HepG2 (cell line): ENCODE measurements around the gene THOC6. TPM values are rescaled to one million over a fixed set of nuclear protein-coding genes. Genes with fewer than 3 reads are reported as not detected.

Source experiments
- ATAC-seq: fragments of 200-7000 bp; cut with Tn5 transposase; 3 replicates; pipeline ENCODE4 v1.9.1; 2020; ENCODE audit warnings: mild to moderate bottlenecking, moderate library complexity
- BruUV-seq: library from RNA; stranded (reverse); fragments of 400-500 nt; replicated peaks from 2 replicates; lab custom pipeline; 2021; lab: Mats Ljungman, UMichigan
- CTCF ChIA-PET: fragments of 300-600 bp; formaldehyde crosslinking; extraction: SDS; loops from one replicate; lab custom pipeline; 2021; ENCODE audit warnings: low total read pairs, inconsistent platforms, low intra/inter-chr PET ratio; lab: Yijun Ruan, JAX
- POLR2A ChIA-PET: fragments of 350-600 bp; sonication (Branson Sonifier 250); formaldehyde crosslinking; loops from one replicate; lab custom pipeline; 2020; ENCODE audit warnings: antibody characterized with exemption, inconsistent platforms; lab: Yijun Ruan, JAX
- DNase-seq: peaks from one replicate; pipeline ENCODE4 v3.0.0-alpha.2; 2015; ENCODE audit warnings: low spot score
- FAIRE-seq: peaks from 3 replicates; lab custom pipeline; 2011; peaks lifted over from hg19 to GRCh38; lab: Jason Lieb, UNC
- H2AFZ ChIP-seq: one replicate; pipeline ENCODE4 v1.6.1; 2011; ENCODE audit warnings: low read length, inconsistent platforms
- H3K27ac ChIP-seq: fragments of 300-600 bp; 3 replicates; pipeline ENCODE4 v1.8.0; 2011; ENCODE audit warnings: mixed run types, mild to moderate bottlenecking, mixed read lengths, low read length, inconsistent platforms; ENCODE audit not compliant: insufficient read depth; ENCODE audit errors: extremely low read length
- H3K27me3 ChIP-seq, 2 experiments: fragments of 200-600 bp in 1 of 2; 2 replicates in 1 of 2; 3 replicates in 1 of 2; pipeline versions ENCODE4 v1.6.0 to v1.8.0; 2011; ENCODE audit warnings: low read length in 2 of 2, mild to moderate bottlenecking in 2 of 2, moderate library complexity in 2 of 2, inconsistent platforms in 1 of 2; ENCODE audit not compliant: insufficient read depth in 2 of 2, control insufficient read depth in 1 of 2
- H3K36me3 ChIP-seq, 2 experiments: fragments of 200-600 bp in 1 of 2; replicated peaks in 1 of 2; 2 replicates in 1 of 2; 3 replicates in 1 of 2; pipeline versions ENCODE4 v1.5.1 to v1.8.0; 2011; ENCODE audit warnings: low read length in 2 of 2, inconsistent platforms in 1 of 2; ENCODE audit not compliant: insufficient read depth in 2 of 2, control insufficient read depth in 1 of 2
- H3K4me1 ChIP-seq: 2 replicates; pipeline ENCODE4 v1.5.1; 2012; ENCODE audit warnings: low read length, inconsistent platforms; ENCODE audit not compliant: insufficient read depth
- H3K4me2 ChIP-seq: 2 replicates; pipeline ENCODE4 v1.6.0; 2011; ENCODE audit warnings: low read depth, low read length, inconsistent platforms
- H3K4me3 ChIP-seq, 3 experiments: fragments of 200-600 bp in 1 of 3; sonication (generic), shearing (Covaris generic) in 1 of 3; replicated peaks in 1 of 3; 2 replicates each; pipeline ENCODE4 v1.5.1; 2011 to 2016; ENCODE audit warnings: low read length in 3 of 3, inconsistent platforms in 2 of 3, low read depth in 2 of 3, mild to moderate bottlenecking in 2 of 3, control low read depth in 1 of 3, mixed read lengths in 1 of 3; ENCODE audit not compliant: insufficient read depth in 1 of 3
- H3K79me2 ChIP-seq: one replicate; pipeline ENCODE4 v1.6.1; 2011; ENCODE audit warnings: low read length, inconsistent platforms; ENCODE audit not compliant: insufficient read depth
- H3K9ac ChIP-seq: 2 replicates; pipeline ENCODE4 v1.6.0; 2011; ENCODE audit warnings: mild to moderate bottlenecking, low read depth, low read length, inconsistent platforms; ENCODE audit not compliant: insufficient read depth
- H3K9me3 ChIP-seq: 2 replicates; pipeline ENCODE4 v1.5.1; 2012; ENCODE audit warnings: mild to moderate bottlenecking, low read length
- H4K20me1 ChIP-seq: 2 replicates; pipeline ENCODE4 v1.6.0; 2011; ENCODE audit warnings: inconsistent platforms, mild to moderate bottlenecking, low read length, moderate library complexity; ENCODE audit not compliant: insufficient read depth
- AGO1 ChIP-seq: fragments of 200-400 bp; formaldehyde crosslinking; IDR thresholded peaks from 2 replicates; pipeline ENCODE4 v1.6.1; 2017; ENCODE audit warnings: mild to moderate bottlenecking, low read depth, low read length, moderate library complexity; ENCODE audit not compliant: poor library complexity, severe bottlenecking
- ARNT ChIP-seq: fragments of 450-650 bp; IDR thresholded peaks from 2 replicates; pipeline ENCODE4 v1.6.1; 2017
- E2F5 ChIP-seq: sonication (generic); formaldehyde crosslinking; conservative IDR thresholded peaks from 2 replicates; pipeline ENCODE4 v1.4.0; 2020; ENCODE audit warnings: missing genetic modification reagents
- ELF3 ChIP-seq: IDR thresholded peaks from 2 replicates; pipeline ENCODE4 v1.6.1; 2016; ENCODE audit warnings: missing genetic modification reagents, missing compliant biosample characterization
- JDP2 ChIP-seq: sonication (generic); formaldehyde crosslinking; IDR thresholded peaks from 2 replicates; pipeline ENCODE4 v1.8.1; 2022; ENCODE audit warnings: missing genetic modification reagents, borderline replicate concordance
- MLXIP ChIP-seq: sonication (generic); formaldehyde crosslinking; IDR thresholded peaks from 2 replicates; pipeline ENCODE4 v1.9.0; 2021; ENCODE audit warnings: missing genetic modification reagents, borderline replicate concordance
- PCBP1 ChIP-seq: fragments of 200-400 bp; formaldehyde crosslinking; IDR thresholded peaks from 2 replicates; pipeline ENCODE4 v1.6.1; 2017; ENCODE audit warnings: mild to moderate bottlenecking, low read depth, low read length, borderline replicate concordance
- PHF21A ChIP-seq: sonication (generic); formaldehyde crosslinking; IDR thresholded peaks from 2 replicates; pipeline ENCODE4 v1.5.0; 2020; ENCODE audit warnings: mild to moderate bottlenecking, missing genetic modification reagents
- SALL2 ChIP-seq: sonication (generic); formaldehyde crosslinking; IDR thresholded peaks from 2 replicates; pipeline ENCODE4 v1.8.1; 2023; ENCODE audit warnings: mild to moderate bottlenecking, missing genetic modification reagents, inconsistent platforms
- SATB2 ChIP-seq: sonication (generic); formaldehyde crosslinking; IDR thresholded peaks from 2 replicates; pipeline ENCODE4 v1.5.0; 2020; ENCODE audit warnings: missing genetic modification reagents
- SNRNP70 ChIP-seq: fragments of 200-400 bp; formaldehyde crosslinking; IDR thresholded peaks from 2 replicates; pipeline ENCODE4 v1.6.1; 2017; ENCODE audit warnings: mild to moderate bottlenecking, low read depth, low read length, moderate library complexity
- WIZ ChIP-seq: sonication (generic); formaldehyde crosslinking; IDR thresholded peaks from 2 replicates; pipeline ENCODE4 v1.5.1; 2020; ENCODE audit warnings: mild to moderate bottlenecking, missing genetic modification reagents
- ZBTB34 ChIP-seq: sonication (generic); formaldehyde crosslinking; IDR thresholded peaks from 2 replicates; pipeline ENCODE4 v1.8.0; 2022; ENCODE audit warnings: mild to moderate bottlenecking, missing genetic modification reagents
- ZNF101 ChIP-seq: sonication (generic); formaldehyde crosslinking; IDR thresholded peaks from 2 replicates; pipeline ENCODE4 v1.4.0; 2020; ENCODE audit warnings: mild to moderate bottlenecking, low read depth, missing genetic modification reagents, borderline replicate concordance
- ZNF124 ChIP-seq: sonication (generic); formaldehyde crosslinking; IDR thresholded peaks from 2 replicates; pipeline ENCODE4 v1.4.0; 2020; ENCODE audit warnings: missing genetic modification reagents
- ZNF607 ChIP-seq: sonication (generic); formaldehyde crosslinking; IDR thresholded peaks from 2 replicates; pipeline ENCODE4 v1.5.1; 2020; ENCODE audit warnings: missing genetic modification reagents, mild to moderate bottlenecking, borderline replicate concordance
- ZNF724P ChIP-seq: sonication (generic); formaldehyde crosslinking; IDR thresholded peaks from 2 replicates; pipeline ENCODE4 v1.8.0; 2022; ENCODE audit warnings: missing genetic modification reagents, borderline replicate concordance
- ZNF761 ChIP-seq: sonication (generic); formaldehyde crosslinking; conservative IDR thresholded peaks from 2 replicates; pipeline ENCODE4 v1.4.0; 2020; ENCODE audit warnings: mild to moderate bottlenecking, missing genetic modification reagents
- WGBS: methylation state at CpG from one replicate; pipeline ENCODE4 v1.1.6; 2017; ENCODE audit warnings: low lambda C conversion rate; 5-methylcytosine and 5-hydroxymethylcytosine counted together
- in situ Hi-C: cut with HindIII; loops from 2 replicates; pipeline ENCODE4 v1.10.0; 2017; ENCODE audit warnings: low pct_unique_long_range_greater_than_20kb; ENCODE audit not compliant: extremely low pct_ligation_motif_present
- intact Hi-C: fragments of 100-400 bp; cut with micrococcal nuclease; formaldehyde crosslinking; loops from one replicate; pipeline ENCODE4 v1.10.0; 2022; ENCODE audit not compliant: unreplicated experiment
- polyA plus RNA-seq, 8 experiments: library from polyadenylated mRNA; depleted of rRNA in 3 of 8; stranded (reverse) in 7 of 8; unstranded in 1 of 8; fragments of >200 nt; fragmentation: Illumina TruSeq in 4 of 8; extraction: Trizol in 4 of 8; gene quantifications; 2 replicates each; pipeline versions ENCODE4 v1.2.1 to v1.2.3, GENCODE V29; 2011 to 2016; ENCODE audit warnings: low read depth in 4 of 8, missing spikeins in 1 of 8, mixed read lengths in 1 of 8; ENCODE audit not compliant: insufficient read depth in 1 of 8
- total RNA-seq, 5 experiments: library from RNA; depleted of rRNA; stranded (reverse); fragments of >200 nt; fragmentation: Illumina TruSeq; extraction: Trizol; gene quantifications; 2 replicates each; pipeline ENCODE4 v1.2.3, GENCODE V29; 2016; ENCODE audit warnings: low read depth in 1 of 5

The THOC6 gene
- total and polyA plus RNA-seq, 2 of the 13 experiments (the other 11 are each of a cell fraction or from before 2014, with no cell fraction given), result 32.1 to 37.0 TPM

GRCh38 chr16:3000540-3000939 is 23.3 kb upstream of the THOC6 start:
- ATAC-seq, result no peak

GRCh38 chr16:3001316-3001715 is 22.5 kb upstream of the THOC6 start:
- BruUV-seq, result no TSS peak
- ATAC-seq, result no peak
- Histone ChIP-seq H3K27ac (no peak overlapping the region), H3K4me3 (no peak overlapping the region), H3K4me2 (no peak overlapping the region), H3K9ac (no peak overlapping the region), H3K4me1 (peaks cover 24% of the 10 kb centered on the region), H4K20me1 (no peaks in the 10 kb centered on the region), H2AFZ (no peak overlapping the region), H3K79me2 (no peaks in the 10 kb centered on the region), H3K9me3 (no peaks in the 10 kb centered on the region), H3K27me3 (no peaks in the 10 kb centered on the region), H3K36me3 (no peaks in the 10 kb centered on the region)
- in situ Hi-C loops, result no loop called here
- 87% methylated on average over 5 of the region's 12 CpGs for WGBS
- CTCF ChIA-PET, result interaction anchor here (2.0 kb wide), 1 partner anchor 28 kb away, joined by 5 read pairs; no protein-coding TSS in a partner anchor
- FAIRE-seq, result no peak
- intact Hi-C loops, result no loop called here
- DNase-seq, result no peak
- POLR2A ChIA-PET, result interaction anchor here (0.9 kb wide), 1 partner anchor 26 kb away, joined by 3 read pairs; no protein-coding TSS in a partner anchor
- no peak for TF ChIP-seq ZNF124 (CRISPR knock-in tag)
- no peak for TF ChIP-seq E2F5 (CRISPR knock-in tag)
- TF ChIP-seq WIZ (CRISPR knock-in tag), result no peak
- TF ChIP-seq JDP2 (CRISPR knock-in tag), result no peak
- no peak for TF ChIP-seq AGO1
- TF ChIP-seq PCBP1, result no peak
- TF ChIP-seq ZNF607 (CRISPR knock-in tag), result no peak
- TF ChIP-seq ZBTB34 (CRISPR knock-in tag), result no peak
- no peak for TF ChIP-seq ELF3 (CRISPR knock-in tag)
- TF ChIP-seq MLXIP (CRISPR knock-in tag), result no peak
- TF ChIP-seq ZNF101 (CRISPR knock-in tag), result no peak

More at GRCh38 chr16:3000540-3000939, 23.3 kb upstream of the THOC6 start:
- Histone ChIP-seq H3K4me3 (no peak overlapping the region), H3K36me3 (no peaks in the 10 kb centered on the region), H2AFZ (no peak overlapping the region), H3K4me1 (peaks cover 17% of the 10 kb centered on the region), H3K9ac (no peak overlapping the region), H3K27me3 (no peaks in the 10 kb centered on the region), H3K9me3 (no peaks in the 10 kb centered on the region), H4K20me1 (no peaks in the 10 kb centered on the region), H3K79me2 (no peaks in the 10 kb centered on the region), H3K4me2 (no peak overlapping the region), H3K27ac (no peak overlapping the region)
- ChIA-PET CTCF (interaction anchor here (2.0 kb wide), 1 partner anchor 29 kb away, joined by 5 read pairs; no protein-coding TSS in a partner anchor), POLR2A (interaction anchor here (0.9 to 2.0 kb wide), 3 partner anchors 20 to 45 kb away, joined by 3 to 5 read pairs (median 4); partner anchors contain the start of genes HCFC1R1 and THOC6)
- DNase-seq (no peak), FAIRE-seq (no peak)
- in situ Hi-C loops, result no loop called here
- no TSS peak for BruUV-seq
- 90% methylated on average over 3 of the region's 4 CpGs for WGBS
- TF ChIP-seq SNRNP70 (no peak), PHF21A (CRISPR knock-in tag) (no peak), ARNT (no peak), SATB2 (CRISPR knock-in tag) (no peak), SALL2 (no peak), ZNF761 (no peak), ZNF724P (CRISPR knock-in tag) (no peak)
- intact Hi-C loops, result no loop called here
